ENCODE results near the gene PSPN. TPM values are rescaled to one million over a fixed set of nuclear protein-coding genes. Genes with fewer than 3 reads are reported as not detected.

PSPN gene
- total and polyA plus RNA-seq, 9 of the 15 experiments (the other 6 are each of a cell fraction or from before 2014, with no cell fraction given), result 0.21 to 1.1 (median 0.58) TPM

DNA sequence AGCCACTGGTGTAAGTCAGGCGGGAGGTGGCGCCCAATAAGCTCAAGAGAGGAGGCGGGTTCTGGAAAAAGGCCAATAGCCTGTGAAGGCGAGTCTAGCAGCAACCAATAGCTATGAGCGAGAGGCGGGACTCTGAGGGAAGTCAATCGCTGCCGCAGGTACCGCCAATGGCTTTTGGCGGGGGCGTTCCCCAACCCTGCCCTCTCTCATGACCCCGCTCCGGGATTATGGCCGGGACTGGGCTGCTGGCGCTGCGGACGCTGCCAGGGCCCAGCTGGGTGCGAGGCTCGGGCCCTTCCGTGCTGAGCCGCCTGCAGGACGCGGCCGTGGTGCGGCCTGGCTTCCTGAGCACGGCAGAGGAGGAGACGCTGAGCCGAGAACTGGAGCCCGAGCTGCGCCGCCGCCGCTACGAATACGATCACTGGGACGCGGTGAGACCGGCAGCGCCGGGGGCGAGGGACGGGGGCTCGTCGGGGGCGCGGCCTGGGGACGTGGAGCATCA, 3.1 kb downstream of the PSPN start, which contains the start of gene ALKBH7 (continued):
- TF ChIP-seq HDAC1 (IDR thresholded peaks at IDR 0.05) (peak in 1 of 2 experiments; percentile 72; a peak in 2 of 4 replicates), RBM25 (IDR thresholded peaks at IDR 0.05; ENCODE audit: low read depth, low read length, severe bottlenecking) (peak; percentile 99), HDAC6 (IDR thresholded peaks at IDR 0.05; ENCODE audit: low read depth, low read length) (no peak), TBP (optimal IDR thresholded peaks at IDR 0.05; ENCODE audit: low read depth, low read length) (peak; percentile 41), NKRF (IDR thresholded peaks at IDR 0.05; ENCODE audit: borderline replicate concordance) (peak; percentile 67), POLR2A (conservative IDR thresholded peaks at IDR 0.05) (peak; percentile 84), POLR2H (tag; IDR thresholded peaks at IDR 0.05; ENCODE audit: low read depth) (0 out of 2 replicates have a peak, but pooled peaks have one; percentile 2), RB1 (IDR thresholded peaks at IDR 0.05; ENCODE audit: low read depth) (peak; percentile 85), HNRNPLL (IDR thresholded peaks at IDR 0.05; ENCODE audit: low read depth, low read length, poor library complexity, severe bottlenecking) (peak; percentile 88), U2AF2 (optimal IDR thresholded peaks at IDR 0.05; ENCODE audit: low read depth, low read length) (no peak), CHD1 (IDR thresholded peaks at IDR 0.05; ENCODE audit: low read length) (peak; percentile 94), HCFC1 (IDR thresholded peaks at IDR 0.05; ENCODE audit: low read depth, low read length) (0 out of 2 replicates have a peak, but pooled peaks have one; percentile 1), RBM17 (IDR thresholded peaks at IDR 0.05; ENCODE audit: borderline replicate concordance, low read depth, low read length) (no peak), HDGF (IDR thresholded peaks at IDR 0.05) (no peak), CREBBP (IDR thresholded peaks at IDR 0.05; ENCODE audit: low read depth, low read length) (no peak), NFATC3 (IDR thresholded peaks at IDR 0.05) (no peak), E4F1 (CRISPR knock-in tag; IDR thresholded peaks at IDR 0.05; ENCODE audit: borderline replicate concordance) (peak; percentile 15; the same call in 1 of the 2 replicates), ZNF23 (CRISPR knock-in tag; IDR thresholded peaks at IDR 0.05) (no peak), CHD2 (IDR thresholded peaks at IDR 0.05; ENCODE audit: low read depth, low read length) (peak; percentile 95), ZNF354B (CRISPR knock-in tag; IDR thresholded peaks at IDR 0.05) (no peak), NRF1 (conservative IDR thresholded peaks at IDR 0.05 in 1 of 2, IDR thresholded peaks at IDR 0.05 in 1 of 2) (peak; percentile 54 to 66)
- TF ChIP-seq, protein P1, sequence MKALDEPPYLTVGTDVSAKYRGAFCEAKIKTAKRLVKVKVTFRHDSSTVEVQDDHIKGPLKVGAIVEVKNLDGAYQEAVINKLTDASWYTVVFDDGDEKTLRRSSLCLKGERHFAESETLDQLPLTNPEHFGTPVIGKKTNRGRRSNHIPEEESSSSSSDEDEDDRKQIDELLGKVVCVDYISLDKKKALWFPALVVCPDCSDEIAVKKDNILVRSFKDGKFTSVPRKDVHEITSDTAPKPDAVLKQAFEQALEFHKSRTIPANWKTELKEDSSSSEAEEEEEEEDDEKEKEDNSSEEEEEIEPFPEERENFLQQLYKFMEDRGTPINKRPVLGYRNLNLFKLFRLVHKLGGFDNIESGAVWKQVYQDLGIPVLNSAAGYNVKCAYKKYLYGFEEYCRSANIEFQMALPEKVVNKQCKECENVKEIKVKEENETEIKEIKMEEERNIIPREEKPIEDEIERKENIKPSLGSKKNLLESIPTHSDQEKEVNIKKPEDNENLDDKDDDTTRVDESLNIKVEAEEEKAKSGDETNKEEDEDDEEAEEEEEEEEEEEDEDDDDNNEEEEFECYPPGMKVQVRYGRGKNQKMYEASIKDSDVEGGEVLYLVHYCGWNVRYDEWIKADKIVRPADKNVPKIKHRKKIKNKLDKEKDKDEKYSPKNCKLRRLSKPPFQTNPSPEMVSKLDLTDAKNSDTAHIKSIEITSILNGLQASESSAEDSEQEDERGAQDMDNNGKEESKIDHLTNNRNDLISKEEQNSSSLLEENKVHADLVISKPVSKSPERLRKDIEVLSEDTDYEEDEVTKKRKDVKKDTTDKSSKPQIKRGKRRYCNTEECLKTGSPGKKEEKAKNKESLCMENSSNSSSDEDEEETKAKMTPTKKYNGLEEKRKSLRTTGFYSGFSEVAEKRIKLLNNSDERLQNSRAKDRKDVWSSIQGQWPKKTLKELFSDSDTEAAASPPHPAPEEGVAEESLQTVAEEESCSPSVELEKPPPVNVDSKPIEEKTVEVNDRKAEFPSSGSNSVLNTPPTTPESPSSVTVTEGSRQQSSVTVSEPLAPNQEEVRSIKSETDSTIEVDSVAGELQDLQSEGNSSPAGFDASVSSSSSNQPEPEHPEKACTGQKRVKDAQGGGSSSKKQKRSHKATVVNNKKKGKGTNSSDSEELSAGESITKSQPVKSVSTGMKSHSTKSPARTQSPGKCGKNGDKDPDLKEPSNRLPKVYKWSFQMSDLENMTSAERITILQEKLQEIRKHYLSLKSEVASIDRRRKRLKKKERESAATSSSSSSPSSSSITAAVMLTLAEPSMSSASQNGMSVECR (CRISPR knock-in tag; IDR thresholded peaks at IDR 0.05), result peak; percentile 85
